NOMO-1 treated with dmso at 0.1 percent for 144 hours (cell line): ENCODE results near the gene SEPTIN2.
"Not testable (repeated sequence)": the region's sequence is repeated elsewhere in the genome, so short reads cannot be mapped to it uniquely, and the experiment has no call there.

Experiments
- DNase-seq: peaks from one replicate; lab custom pipeline; 2025; ENCODE audit not compliant: unreplicated experiment; lab: John Stamatoyannopoulos, UW

SEPTIN2 gene

DNA sequence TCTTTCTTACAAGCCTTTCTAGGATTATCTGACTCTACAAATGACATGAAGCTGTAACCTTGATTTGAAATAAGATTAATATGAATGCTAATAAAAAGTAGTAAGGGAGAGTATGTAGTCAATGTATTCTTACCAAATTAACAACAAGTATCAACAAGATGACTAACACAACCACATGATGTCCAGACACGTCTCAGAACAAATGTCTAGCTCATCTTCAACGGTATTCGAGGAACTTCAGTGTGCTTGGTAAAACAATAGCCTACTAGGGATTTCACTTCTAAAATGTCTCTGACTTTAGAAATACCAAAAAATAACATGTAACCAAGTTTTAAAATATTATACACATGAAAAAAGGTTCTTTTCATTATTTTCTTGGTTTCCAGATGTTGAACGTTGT is 3.6 kb upstream of the SEPTIN2 start:
- no peak for DNase-seq

GRCh38 chr2:241313543-241314095 is 2.1 kb upstream of the SEPTIN2 start:
- DNase-seq, result no peak

DNA sequence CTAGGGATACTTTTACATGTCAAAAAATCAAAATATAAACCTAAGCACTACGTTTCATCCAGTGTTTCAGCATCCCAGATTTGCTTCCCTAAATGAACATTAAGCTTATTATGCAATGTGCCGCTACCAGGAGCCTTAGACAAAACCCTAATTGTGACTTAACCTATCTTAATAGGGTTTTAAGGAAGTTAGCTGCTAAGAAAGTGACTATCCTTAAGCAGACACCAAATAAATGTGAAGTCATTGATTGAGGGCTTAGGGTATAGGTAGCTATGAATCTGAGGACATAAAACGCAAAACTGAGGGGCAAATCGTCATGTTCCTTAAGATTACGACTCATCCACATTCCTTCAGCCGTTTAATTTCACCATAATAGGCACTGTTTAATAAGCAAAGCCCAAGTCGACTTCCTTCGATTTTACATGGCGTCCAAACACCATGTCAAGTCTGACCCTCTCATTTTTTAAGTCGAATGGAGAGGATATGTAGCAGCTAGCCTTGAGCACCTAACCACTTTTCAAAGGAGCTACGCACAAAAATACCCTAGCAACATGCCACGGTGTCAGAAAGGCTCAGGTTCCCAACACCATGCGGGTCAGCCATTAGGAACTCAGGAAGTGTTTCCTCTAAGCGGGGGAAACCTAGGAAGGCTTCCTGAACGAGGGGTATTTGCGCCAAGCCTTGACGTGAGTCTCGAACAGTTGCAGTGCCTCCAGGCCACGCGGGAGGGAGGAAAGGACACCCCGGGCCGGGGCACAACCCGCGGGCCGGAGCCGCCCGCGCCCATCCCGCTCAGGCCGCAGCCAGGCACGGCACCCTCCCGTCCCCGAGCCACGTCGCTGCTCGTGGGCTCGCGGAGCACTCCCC is 1.3 kb upstream of the SEPTIN2 start:
- peak; percentile 32 for DNase-seq

GRCh38 chr2:241315093-241315878 is 439 bp upstream of the SEPTIN2 start, which contains the start of gene HDLBP:
HDLBP (minus strand) TSS chr2:241315672; CDS start chr2:241266869, 48,803 bp downstream.
- peak; percentile 96 for DNase-seq

- DNase-seq, result no peak
Observed at GRCh38 chr2:241316825-241317224, 1.1 kb downstream of the SEPTIN2 start.

DNA sequence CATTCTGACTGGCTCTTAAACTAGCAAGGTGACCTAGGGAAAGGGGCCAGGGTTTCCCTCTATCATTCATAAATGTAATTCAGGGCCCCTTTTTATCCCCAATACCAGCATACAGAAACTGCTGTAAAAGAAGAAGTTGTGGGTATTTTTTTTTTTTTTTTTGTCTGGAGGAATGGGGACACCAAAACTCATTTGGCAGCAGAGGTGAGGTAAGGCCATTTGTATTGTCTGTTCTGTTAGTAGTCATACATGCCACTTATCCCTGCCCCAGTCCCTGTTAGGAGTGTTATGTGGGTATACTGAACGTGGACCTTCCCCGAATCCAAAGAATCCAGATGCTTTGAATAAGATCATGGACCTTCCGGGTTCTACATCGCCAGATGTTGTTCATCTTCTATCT is 1.7 kb downstream of the SEPTIN2 start:
- DNase-seq, result peak; percentile 27

- DNase-seq, result not testable (repeated sequence)
Observed at GRCh38 chr2:241318830-241319229, 3.1 kb downstream of the SEPTIN2 start.

DNA sequence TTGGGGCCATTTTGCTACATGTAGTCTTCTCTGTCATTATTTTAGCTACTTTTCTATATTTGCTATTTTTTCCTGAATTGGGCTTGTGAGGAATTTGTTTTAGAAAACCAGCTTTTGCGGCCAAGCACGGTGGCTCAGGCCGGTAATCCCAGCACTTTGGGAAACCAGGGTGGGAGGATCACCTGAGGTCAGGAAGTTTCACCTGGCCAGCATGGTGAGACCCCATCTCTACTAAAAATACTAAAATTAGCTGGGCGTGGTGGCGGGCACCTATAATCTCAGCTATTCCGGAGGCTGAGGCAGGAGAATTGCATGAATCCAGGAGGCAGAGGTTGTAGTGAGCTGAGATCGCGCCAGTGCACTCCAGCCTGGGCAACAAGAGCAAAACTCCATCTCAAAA is 4.7 kb downstream of the SEPTIN2 start:
- no peak for DNase-seq

DNA sequence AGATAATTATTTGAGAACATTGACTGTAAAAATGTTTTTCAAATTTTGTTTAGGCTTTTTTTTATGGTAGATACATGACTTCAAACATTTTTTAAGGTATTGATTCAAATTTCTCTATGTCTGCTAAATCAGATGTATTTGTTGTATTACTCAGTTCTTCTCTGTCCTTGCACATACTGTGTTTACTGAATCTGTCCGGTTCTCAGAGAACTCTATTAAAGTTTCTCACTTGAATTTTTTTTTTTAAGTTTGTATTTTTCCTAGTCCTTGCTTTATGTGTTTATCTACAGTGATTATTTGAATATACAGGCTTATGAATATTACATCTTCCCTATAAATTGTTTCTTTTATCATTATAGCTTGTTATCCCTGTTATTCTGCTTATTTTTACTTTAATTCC is 5.3 kb downstream of the SEPTIN2 start:
- no peak for DNase-seq

DNA sequence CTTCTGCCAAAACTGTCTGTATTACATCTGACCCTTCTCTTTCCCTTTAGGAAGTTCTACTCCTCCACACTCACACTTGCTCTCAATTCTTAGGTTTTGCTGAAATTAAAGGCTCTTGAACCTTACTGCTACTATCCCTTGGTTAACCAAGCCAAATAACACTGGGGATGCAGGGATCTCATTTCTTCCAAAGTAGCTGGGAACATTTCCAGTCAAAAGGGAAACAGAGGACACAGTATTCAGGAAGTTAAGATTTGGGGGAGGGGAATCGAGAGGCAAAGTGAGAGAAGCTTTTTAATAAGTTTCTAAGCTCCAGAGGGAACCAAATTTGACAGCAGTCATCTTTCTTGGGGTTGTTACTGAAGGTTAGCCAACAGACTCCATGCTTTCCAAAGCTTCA is 6.2 kb downstream of the SEPTIN2 start:
- no peak for DNase-seq

DNA sequence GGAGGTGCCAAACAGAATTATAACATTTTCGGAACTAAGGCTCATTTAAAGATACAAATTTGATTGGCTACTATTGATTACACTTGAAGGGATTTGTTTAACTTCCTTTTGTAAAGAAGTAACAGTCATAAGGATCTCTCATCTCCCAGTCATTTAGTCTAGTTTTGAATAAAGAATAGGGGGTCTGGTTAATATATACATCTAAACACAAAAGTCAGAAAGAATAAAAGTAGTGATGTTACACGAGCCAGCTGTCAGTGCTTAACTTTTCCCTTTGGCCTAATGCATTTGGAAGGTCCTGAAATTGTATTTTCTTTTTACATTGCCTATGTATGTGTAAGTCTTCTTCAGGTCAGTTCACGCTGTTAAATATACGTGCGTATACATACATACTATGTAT is 8.1 kb downstream of the SEPTIN2 start:
- no peak for DNase-seq

DNA sequence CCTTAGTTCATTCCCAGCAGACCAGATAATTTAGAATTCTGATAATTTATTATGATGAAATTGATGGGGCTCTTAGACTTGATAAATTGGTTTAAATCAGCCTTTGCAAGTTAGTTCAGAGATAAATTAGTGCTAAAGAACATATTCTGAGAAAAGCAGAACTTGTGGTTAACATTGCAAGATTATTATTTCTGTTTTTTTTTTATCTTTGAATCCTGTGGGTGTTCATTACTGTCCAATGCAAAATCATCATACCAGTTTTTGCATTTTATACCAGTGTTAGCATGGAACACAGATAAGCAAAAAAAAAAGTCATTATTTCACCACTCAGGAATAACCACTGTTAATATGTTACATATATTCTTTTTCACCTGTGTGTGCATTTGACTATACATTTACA is 9.1 kb downstream of the SEPTIN2 start:
- DNase-seq, result no peak

- no peak for DNase-seq
Observed at GRCh38 chr2:241325257-241325656, 9.5 kb downstream of the SEPTIN2 start.

DNA sequence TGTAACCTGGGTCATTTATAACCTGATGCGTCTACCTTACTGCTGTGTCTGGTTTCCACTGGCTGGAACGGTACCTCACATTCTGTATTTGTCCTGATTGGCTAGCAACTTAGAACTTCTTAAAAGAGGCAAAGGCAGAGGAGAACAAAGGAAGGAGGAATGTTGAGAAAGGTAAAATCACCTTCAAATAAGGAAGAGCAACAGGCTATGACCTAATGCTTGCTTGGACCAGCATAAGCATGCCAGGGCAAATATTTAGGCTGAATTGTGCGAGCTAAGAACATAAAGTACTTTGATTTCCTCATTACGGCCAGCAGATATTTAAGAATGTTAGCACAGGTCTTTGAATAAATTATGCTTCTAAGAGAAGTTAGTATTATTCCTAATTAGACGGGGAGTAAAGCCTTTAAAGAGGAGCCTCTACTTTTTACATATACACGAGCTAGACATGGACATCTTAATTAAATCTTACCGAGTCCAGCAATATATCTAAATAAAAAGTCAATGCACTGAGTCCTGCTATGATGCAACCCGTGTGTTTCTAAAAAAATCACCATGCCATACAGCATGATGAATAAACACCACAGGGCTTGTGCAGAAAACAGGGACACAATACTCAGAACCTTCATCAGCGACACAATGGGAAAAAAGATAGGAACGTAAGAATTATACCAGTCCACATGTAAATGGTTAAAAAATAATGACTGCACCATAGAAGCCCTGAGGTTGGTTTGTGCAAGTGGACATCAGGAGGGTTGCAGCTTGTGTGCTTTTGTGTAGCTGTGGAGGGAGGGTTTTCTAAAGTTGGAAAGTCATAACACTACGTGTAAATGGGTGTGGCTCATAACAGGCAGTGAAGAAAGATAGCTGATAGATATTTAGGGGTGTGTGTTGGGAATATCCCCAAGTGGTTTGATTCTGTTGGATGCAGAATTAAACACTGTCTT is 14.2 kb downstream of the SEPTIN2 start:
- DNase-seq, result no peak

DNA sequence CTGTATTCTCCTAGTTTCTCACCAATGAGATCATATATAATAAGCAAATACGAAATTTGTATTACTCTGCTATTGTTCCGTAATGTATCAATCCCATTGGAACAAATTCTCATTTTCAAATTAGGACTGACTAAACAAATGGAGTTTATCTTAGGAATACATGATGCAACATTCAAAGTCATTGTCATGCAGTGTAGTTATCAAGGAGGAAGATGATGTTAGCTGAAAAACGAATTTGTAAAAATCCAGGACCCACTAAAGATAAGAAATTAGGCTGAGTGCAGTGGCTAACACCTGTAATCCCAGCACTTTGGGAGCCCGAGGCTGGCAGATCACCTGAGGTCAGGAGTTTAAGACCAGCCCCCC is 14.9 kb downstream of the SEPTIN2 start:
- DNase-seq, result no peak

DNA sequence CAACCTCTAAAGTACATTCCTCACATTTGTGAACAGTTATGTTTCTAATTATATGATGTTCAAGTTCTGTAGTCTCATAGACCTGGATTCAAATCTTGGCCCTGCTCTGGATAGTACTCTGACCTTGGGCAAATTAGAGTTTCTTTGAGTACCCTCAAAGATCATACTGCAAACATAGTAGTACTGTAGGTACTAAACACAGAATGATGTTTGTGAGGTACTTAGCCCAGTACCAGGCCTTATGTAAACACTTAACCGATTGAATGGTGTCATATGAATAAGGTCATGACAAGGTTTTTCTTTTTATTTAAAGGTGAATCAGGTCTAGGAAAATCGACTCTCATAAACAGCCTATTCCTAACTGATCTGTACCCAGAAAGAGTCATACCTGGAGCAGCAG is 19.1 kb downstream of the SEPTIN2 start:
- no peak for DNase-seq

GRCh38 chr2:241339839-241340630 is 24.3 kb downstream of the SEPTIN2 start:
- DNase-seq, result no peak

GRCh38 chr2:241340631-241341163 is 25.0 kb downstream of the SEPTIN2 start:
- DNase-seq, result no peak

DNA sequence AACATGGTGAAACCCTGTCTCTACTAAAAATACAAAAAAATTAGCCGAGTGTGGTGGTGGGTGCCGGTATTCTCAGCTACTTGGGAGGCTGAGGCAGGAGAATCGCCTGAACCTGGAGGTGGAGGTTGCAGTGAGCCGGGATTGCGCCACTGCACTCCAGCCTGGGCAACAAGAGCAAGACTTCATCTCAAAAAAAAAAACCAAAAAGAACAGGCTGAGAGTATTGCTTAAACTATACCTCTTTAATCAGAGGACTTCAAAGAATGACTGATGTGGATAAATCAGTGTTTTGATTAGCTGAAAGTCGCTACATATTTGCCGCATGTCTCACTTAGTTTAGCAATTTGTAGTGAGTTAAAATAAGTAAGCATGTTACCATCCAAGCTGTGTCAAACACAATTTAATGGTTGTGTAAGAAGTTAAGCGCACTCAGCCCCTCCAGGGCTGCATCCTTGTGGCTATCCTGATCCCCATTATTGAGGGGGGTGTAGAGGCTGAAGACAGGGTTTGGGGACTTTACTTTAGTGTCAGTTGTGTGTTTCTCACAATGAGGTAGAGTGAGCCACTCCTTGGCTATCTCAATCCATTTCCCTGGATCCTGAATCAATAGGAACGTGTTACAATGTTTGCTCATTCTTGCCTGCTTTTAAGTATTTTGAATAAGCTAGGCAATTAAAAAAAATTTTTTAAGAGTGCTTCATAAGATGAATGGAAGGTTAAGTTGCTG is 29.4 kb downstream of the SEPTIN2 start:
- DNase-seq, result no peak
